Left kidney (tissue), 2 donors: ENCODE measurements around the gene ENOX1. TPM values are rescaled to one million over a fixed set of nuclear protein-coding genes. Genes with fewer than 3 reads are reported as not detected.
"Not testable (repeated sequence)": the region's sequence is repeated elsewhere in the genome, so short reads cannot be mapped to it uniquely, and the experiment has no call there.

Source experiments
- DNase-seq: peaks from one replicate; pipeline ENCODE4 v3.0.0-alpha.2; 2013
- polyA plus RNA-seq: library from polyadenylated mRNA; unstranded; fragments of 120-200 nt; gene quantifications from one replicate; pipeline ENCODE4 v1.2.1, GENCODE V29; 2013; ENCODE audit not compliant: insufficient read length

The ENOX1 gene
- polyA plus RNA-seq, 1 donor, result 8.8 TPM

DNA sequence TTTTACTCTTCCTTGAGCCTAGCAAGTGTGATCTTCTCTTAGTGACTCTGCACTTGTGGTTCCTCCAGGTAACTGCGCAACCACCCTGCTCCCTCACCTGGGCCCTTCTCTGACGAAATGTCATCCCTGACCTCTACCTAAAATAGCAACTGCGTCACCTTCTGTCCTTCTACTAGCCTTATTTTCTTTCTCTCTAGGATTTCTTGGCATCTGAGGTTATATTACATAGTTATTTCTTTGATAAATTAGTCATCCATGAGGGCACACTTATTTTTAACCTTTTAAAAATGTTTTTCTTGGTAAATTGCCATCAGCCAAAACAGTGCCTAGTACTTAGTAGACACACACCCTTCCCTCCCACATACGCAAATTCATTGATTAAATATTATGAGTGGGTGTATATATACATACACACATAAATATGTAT, 355.5 kb downstream of the ENOX1 start:
- DNase-seq, result no peak

DNA sequence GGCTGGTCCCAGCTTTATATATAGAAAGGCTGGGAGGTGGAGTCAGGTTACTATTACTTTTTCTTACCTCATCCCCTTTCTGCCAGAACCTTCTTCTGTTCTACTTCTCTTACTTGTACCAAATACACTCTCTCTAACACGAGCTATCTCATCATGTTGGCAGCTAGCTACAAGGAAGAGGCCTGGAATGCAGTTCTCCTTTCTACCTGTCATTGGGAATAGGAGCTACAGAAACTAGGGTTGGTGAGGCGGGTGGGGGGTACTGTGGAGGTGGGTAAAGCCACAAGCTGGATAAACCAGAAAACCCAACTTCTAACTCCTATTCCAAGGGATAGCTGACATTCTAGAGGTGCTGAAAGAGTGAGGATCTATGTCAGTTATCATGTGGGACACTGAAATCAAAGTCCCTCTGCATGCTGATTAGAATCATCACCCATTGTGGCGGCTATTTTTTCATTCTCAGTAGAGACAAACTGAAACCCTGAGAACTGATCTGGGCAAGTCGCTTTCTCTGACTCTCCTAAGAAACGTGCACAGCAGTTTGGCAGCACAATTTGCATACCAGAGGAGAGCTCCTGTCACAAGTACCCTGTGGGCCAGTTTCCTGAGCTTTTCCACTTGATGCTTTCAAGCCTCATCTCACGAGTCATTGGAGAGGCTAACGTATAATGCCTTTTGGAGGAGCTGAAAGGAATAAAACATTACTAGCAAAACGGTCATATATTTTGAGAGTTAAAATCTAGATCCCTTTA, 358.1 kb downstream of the ENOX1 start:
- DNase-seq, result no peak

DNA sequence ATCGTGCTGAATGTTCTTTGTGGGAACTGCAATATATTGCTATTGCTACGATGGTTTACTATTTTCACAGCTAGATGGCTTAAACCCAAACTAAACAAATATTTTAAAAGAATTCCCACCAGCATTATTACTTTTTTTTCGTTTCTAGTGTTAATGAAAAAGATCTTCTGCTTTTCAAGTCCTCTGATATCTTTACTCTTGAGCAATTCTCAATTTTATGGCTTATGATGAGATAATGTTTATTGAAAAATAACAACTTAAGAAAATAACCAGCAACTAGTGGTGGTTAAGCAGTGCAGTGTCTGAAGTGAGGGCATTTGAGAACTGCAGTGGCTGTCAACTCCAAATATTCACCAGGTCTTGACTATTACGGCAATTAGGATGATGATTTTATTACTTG, 360.4 kb downstream of the ENOX1 start:
- no peak for DNase-seq

DNA sequence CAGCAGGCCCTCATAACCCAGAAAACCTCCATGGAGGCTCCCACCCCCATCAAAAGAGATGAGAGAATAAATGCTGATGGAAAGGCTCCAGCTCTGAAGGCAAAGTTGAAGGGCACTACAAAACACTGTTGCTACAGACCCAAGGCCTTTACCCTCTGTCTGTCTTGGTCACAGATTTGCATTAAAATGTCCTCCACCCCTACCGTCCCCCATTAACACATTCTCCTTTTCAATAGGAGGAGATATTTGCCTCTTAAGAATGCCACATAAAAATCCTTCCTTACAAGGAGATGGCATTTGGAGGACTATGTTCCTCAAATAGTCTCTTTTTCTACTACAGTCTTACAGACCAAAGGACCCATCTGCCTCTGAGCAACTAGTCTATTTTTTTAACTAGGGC, 361.5 kb downstream of the ENOX1 start:
- no peak for DNase-seq

DNA sequence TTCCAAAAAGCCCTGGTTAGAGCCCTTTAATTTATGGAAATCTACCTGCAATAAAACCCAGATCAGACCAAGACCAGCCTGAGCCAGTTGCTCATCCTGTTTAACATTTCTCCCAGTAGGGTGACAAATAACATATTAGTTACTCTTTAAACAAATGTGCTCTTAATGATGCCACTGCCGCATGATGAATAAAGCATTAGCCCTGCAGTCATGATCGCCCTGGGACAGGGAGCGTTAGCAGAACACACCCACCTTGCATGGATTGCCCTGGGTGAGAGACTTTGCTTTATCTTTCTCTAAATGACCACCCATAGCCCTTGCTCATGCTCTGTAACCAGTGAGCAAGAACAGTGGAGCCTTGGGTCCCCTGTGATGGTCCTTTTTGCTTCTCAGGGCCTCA, 362.4 kb downstream of the ENOX1 start:
- DNase-seq, result no peak

DNA sequence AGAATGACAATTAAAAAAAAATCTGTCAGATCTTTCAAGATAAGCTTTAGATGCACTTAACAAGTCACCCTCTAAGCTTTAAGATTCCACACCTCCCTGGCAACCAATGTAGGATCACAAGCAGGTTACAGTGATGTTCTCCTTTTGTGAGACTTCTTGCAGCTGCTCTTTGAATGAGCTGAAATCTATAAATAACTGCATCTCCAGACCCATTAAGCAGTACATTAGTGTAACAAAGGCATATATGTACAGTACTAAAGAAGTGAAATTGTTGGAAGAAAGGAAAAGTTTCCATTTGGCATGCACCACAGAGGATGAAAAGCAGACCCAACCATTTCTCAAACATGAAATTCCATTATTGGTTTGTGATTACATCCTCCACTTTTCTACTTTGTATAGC, 364.7 kb downstream of the ENOX1 start:
- no peak for DNase-seq

DNA sequence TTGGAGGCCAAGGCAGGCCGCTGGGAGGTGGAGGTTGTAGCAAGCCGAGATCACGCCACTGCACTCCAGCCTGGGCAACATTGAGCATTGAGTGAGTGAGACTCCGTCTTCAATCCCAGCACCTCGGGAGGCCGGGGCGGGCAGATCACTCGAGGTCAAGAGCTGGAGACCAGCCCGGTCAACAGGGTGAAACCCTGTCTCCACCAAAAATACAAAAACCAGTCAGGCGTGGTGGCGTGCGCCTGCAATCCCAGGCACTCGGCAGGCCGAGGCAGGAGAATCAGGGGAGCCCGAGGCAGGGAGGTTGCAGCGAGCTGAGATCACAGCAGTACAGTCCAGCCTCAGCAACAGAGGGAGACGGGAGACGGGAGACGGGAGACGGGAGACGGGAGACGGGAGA, 369.9 kb downstream of the ENOX1 start:
- DNase-seq, result not testable (repeated sequence)

DNA sequence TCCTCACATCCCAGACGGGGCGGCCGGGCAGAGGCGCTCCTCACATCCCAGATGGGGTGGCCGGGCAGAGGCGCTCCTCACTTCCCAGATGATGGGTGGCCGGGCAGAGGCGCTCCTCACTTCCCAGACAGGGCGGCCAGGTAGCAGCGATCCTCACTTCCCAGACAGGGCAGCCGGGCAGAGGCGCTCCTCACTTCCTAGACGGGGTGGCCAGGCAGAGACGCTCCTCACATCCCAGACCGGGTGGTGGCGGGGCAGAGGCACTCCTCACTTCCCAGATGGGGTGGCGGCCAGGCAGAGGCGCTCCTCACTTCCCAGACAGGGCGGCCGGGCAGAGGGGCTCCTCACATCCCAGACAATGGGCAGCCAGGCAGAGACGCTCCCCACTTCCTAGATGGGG, 370.4 kb downstream of the ENOX1 start:
- not testable (repeated sequence) for DNase-seq

DNA sequence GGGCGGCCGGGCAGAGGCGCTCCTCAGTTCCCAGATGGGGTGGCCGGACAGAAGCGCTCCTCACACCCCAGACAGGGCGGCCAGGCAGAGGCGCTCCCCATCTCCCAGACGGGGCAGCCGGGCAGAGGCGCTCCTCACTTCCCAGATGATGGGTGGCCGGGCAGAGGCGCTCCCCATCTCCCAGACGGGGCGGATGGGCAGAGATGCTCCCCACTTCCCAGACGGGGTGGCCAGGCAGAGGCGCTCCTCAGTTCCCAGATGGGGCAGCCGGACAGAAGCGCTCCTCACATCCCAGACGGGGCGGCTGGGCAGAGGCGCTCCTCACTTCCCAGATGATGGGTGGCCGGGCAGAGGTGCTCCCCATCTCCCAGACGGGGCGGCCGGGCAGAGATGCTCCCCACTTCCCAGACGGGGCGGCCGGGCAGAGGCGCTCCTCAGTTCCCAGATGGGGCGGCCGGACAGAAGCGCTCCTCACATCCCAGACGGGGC, 370.8 kb downstream of the ENOX1 start:
- DNase-seq, result not testable (repeated sequence)

DNA sequence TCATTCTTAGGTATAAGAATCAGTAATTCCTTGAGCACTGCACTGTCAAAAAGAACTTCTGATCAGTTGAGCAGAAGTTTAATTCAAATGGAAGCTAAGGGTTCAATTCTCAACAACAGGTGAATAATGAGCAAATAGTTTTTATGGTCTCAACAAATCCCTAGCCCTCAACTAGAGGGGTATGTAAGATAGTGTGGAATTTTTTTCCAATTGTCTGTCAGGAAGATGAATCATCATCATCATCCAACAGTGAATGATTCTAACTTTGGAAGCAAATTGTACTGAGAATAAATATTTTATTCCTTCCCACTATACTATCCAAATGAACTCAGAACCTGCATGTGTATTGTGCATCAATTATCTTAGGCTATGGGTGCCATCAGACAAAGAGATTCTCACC, 372.7 kb downstream of the ENOX1 start:
- DNase-seq, result no peak

DNA sequence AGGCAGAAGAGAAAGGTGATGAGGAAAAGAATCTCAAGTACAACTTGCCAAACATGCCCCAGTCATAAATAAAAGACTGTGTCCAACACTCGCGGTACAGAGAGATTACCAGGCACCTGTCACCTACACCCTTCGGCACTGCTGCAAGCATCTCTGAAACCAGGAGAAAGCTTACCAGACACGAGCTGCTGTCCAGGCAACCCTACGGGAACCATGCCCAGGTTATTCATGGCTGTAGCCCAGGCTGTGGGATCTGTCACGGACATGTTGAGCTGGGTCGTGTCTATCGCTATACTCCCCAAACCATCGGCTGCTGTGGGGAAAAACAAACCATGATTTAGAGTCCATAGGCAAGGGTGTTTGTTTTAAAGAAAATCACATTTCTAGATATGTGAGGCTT, 375.0 kb downstream of the ENOX1 start:
- no peak for DNase-seq

DNA sequence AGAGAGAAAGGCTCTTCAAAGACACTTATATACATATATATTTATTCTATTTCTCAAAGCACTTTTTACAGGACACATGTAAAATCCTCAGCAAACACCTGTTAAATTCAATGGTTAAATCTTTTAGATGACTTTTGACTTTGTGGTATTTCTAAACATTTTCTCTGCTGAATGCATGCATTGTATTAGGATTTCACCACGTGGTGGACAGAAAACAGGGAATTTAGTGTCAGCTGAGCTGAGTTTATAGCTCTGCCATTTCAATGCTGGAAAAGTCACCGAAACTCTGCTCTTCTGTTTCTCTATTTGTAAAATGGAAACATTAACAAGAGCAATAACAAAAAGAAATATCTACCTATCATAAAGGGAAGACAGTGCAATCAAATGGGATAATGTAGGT, 375.6 kb downstream of the ENOX1 start:
- DNase-seq, result no peak

DNA sequence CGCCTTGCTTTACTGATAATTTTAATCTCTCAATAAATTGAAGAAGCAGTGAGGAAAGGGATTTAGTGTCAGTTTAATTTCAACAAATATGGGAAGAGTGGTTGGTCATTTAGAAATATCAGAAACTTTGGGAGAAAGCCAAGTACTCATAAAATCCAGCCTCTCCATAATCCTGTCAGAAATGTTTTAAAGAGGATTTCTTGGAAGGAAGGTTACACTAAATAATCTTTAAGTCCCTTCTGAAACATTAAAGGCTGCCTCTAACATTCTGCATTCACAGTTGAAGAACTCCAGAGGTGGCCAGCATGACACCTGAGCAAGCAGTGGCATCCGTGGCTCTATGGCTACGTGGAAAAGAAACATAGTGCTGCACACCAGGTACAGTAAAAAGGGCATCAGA, 378.5 kb downstream of the ENOX1 start:
- DNase-seq, result no peak

DNA sequence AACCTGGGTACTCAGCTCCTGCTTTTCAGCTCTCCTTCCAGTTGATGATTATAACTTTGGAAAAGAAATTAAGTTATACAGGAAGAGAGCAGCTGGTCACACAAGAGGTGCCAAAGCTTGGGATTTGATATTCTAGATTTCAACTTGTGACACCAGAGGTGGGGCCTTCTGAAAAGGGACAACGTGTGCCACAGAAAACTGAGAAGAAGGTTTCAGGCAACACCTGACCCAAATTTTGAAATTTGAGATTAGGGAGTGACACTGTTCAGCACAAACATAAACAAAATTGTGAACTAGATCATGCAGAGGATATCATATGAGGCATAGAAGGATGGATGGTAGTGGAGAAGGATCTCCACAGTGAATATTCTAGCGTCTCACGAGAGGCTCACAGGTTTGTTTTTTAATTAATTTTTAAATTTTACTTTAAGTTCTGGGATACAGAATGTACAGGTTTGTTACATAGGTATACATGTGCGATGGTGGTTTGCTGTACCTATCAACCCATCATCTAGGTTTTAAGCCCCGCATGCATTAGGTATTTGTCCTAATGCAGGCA, 379.7 kb downstream of the ENOX1 start:
- no peak for DNase-seq

DNA sequence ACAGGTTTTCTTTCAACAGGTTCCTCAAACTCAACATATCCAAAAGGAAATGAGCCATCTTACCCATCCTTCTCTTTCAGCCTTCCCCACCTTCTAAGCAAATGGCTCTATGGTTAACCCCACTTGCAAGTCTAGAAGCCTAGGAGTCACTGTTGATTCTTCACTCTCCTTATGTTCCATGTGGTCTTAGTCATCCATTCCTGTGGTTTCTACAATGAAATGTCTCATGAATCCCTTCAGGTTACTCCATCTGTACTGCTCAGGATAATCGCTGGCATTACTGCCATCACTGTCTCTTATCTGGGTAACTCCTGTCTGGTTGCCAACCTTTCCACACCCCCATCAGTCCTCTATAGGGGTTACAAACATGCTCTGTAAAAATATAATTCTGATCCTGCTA, 381.3 kb downstream of the ENOX1 start:
- no peak for DNase-seq

DNA sequence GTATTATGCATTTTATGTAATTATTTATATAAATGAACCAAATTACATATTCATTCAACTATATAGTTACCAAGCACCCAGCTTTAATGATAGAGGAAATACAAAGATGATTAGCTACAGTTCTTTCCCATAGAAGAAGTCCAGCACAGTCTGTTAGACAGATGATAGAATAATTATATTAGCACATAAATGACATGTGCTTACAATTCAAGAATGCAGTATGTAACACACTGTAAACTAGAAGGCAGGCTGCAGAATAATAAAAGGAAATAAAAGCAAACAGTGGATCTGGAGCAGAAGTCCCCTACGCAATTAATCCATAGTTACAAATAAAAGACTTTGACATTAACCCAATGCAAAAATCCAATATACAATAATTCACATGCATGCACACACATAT, 384.4 kb downstream of the ENOX1 start:
- DNase-seq, result no peak

DNA sequence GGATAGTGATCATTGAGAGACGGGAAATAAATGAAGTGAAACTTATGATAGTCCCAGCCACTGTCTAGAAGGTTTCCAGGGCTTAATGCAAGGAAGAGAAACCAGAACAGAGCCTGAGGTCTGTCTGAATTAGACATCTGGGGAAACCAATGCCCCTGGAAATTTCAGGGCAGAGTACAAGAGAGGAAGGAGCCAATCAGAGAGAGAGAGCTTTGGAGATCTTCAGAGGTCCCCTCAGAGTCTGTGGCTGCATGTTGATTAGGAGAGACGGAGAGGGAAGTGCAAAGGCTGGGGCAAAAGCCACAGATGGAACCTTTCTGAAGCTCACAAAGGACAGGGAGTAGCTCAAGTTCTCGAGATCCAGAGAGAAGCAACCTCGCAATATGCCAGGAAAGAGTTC, 385.4 kb downstream of the ENOX1 start:
- no peak for DNase-seq

DNA sequence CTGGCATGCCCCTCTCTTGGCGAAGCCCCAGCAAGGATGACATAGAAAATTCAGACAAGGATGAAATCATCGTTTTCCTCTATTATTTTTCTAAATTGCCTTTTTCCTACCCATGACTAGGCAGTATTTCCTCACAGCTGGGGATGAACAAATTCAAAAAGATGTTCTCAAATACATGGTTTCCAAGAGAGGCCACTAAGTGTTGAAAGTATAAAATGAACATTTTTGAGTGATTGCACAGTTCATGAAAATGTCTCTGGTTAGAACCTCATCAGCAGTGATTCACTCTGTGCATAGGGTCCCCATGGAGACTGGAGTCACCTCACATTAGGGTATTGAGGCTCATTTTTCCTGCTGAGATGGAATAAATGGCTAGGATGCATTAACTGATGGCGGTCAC, 389.7 kb downstream of the ENOX1 start:
- DNase-seq, result no peak

DNA sequence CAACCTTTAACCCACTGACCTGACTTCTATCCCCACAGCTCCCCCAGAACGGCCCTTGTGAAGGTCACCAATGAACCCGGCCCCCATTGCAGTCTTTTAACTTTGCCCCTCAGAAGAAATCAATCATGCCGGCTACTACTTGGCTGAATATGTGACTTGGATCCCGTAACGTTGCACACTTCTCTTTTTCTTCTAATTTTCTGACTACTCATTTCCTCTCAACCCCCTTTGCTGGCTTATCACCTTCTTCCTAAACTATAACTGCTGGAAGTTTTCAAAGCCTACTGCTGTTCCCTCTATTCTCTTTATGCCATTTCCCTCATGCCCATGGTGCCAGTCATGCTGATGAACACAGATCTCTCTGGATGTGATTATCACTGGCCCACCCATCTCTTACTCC, 395.7 kb downstream of the ENOX1 start:
- DNase-seq, result no peak

DNA sequence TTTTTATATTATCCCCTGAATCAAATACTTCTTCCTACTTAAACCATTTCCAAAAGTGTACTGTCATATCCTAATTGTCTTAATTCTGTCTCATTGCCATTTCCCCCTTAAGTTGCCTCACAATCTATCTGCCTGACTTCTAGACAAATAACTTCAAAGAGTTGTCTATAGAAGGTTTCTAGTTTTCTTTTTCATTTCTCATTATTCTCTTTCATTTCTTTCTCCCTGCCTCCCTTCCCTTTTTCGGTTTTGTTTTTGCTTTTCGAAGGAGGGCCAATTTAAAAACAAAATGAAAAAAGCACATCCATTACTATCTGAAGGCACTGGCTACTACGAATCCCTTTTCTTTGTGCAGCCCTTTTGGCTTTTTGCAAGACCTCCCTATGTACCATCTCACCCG, 396.2 kb downstream of the ENOX1 start:
- DNase-seq, result no peak

DNA sequence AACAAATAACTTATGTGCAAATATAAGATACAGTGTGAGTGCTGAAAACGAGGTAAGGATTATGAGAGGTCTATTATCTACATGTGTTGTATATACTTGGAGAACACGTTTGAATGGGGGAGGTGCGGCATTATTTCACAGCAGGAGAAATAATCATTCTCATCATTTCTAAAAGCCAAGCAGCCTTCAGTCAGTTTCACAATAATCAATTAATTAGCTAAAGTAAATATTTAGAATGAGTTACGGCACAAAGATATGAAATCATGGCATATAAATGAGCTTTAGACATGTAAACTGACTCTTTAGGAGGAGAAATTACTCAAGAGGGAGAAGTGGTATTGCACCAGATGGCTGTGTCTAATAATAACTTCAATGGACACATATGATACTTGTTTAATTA, 396.8 kb downstream of the ENOX1 start:
- DNase-seq, result no peak

DNA sequence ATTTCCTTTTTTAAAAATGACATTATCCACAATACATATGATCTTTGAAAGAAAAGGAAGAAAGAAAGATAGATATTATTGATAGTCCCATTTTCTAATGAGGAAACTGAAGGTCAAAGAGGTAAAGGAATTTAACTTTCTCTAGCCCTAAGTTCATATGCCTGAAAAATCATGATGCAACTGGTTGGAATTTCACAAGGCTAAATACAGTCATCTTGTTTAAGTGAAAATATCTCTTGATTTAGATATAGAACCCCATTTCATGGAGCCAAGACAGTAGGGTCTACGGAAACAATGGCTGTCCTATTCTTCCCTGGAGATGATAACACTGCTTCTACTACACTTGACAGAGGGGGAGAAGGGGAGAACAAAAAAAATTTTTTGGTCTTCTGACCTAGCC, 397.2 kb downstream of the ENOX1 start:
- DNase-seq, result no peak

DNA sequence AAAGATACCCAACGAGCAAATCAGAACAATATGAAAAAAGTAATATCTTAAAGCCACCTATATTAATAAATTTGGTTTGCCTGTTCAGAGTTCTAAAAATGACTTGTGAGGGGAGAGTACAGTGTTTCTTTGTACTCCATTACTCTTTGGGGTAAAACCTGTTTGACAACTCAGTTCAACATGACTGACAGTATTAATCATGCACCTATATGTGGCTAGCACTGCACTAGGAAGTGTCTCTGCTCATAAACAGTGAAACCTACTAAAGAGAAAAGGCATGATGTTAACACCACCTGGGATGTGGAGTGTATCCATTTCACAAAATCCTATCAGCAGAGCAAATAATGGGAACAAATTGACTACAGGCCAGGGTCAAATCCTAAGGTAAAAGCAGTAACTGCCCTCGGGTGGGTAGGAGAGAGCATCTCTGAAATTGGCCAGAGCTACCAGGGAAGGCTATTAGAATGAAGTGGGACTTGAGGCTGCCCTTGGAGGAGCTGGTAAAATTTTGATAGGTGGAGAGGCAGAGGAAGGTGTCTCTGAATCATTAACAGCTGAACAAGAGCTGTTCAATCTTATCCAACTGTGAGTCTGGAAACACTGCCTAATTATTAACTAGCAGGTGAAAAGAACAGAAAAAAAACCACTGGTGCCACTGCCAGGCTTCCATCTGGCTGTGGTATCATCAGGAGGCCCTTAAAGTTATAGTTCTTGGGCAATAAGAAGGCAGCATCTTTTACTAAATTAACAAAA, 398.3 kb downstream of the ENOX1 start:
- DNase-seq, result no peak
